GM12878 (cell line): ENCODE results near the gene SV2A.

ENCODE experiments used
- CTCF ChIP-seq, 3 experiments: IDR thresholded peaks in 2 of 3; conservative IDR thresholded peaks in 1 of 3; 2 replicates each; pipeline ENCODE4 v1.5.1; 2011; ENCODE audit warnings: low read depth in 3 of 3, low read length in 3 of 3, mild to moderate bottlenecking in 3 of 3, control low read depth in 2 of 3, moderate library complexity in 2 of 3, inconsistent platforms in 1 of 3, mixed read lengths in 1 of 3; ENCODE audit not compliant: control insufficient read depth in 2 of 3, insufficient read depth in 1 of 3; ENCODE audit errors: extremely low read depth in 1 of 3
- JUND ChIP-seq: IDR thresholded peaks from 2 replicates; pipeline ENCODE4 v1.6.1; 2012; ENCODE audit warnings: low read depth, mild to moderate bottlenecking, low read length, improper control_type of control experiment, moderate library complexity
- SMARCA5 ChIP-seq: fragments of 450-650 bp; IDR thresholded peaks from 2 replicates; pipeline ENCODE4 v1.6.1; 2017; ENCODE audit warnings: mild to moderate bottlenecking
- TCF12 ChIP-seq: IDR thresholded peaks from 2 replicates; pipeline ENCODE4 v1.6.1; 2011; ENCODE audit warnings: low read depth, mild to moderate bottlenecking, low read length
- TF ChIP-seq, protein P1 (sequence below): fragments of 450-650 bp; IDR thresholded peaks from 2 replicates; pipeline ENCODE4 v1.6.1; 2017; ENCODE audit warnings: mild to moderate bottlenecking, low read depth, inconsistent platforms; ENCODE audit not compliant: poor library complexity, severe bottlenecking

DNA sequence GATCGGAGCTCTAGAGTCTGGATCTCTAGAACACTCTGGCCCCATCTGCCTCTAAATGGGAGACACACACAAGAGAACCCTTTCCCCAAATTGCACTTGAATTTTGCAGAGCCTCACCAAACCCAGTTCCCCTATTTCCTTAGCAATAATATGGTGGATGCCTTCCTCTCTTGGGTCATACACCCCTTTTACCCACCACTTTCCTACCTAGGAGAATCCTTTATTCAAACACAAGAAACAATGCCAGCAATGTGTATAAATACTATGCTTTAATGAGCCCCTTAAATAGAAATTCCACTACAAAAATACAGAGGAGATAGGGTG is 10.7 kb upstream of the SV2A start:
- TF ChIP-seq, protein P1, sequence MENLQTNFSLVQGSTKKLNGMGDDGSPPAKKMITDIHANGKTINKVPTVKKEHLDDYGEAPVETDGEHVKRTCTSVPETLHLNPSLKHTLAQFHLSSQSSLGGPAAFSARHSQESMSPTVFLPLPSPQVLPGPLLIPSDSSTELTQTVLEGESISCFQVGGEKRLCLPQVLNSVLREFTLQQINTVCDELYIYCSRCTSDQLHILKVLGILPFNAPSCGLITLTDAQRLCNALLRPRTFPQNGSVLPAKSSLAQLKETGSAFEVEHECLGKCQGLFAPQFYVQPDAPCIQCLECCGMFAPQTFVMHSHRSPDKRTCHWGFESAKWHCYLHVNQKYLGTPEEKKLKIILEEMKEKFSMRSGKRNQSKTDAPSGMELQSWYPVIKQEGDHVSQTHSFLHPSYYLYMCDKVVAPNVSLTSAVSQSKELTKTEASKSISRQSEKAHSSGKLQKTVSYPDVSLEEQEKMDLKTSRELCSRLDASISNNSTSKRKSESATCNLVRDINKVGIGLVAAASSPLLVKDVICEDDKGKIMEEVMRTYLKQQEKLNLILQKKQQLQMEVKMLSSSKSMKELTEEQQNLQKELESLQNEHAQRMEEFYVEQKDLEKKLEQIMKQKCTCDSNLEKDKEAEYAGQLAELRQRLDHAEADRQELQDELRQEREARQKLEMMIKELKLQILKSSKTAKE = no peak
- TF ChIP-seq CTCF (IDR thresholded peaks at IDR 0.05 in 2 of 3, conservative IDR thresholded peaks at IDR 0.05 in 1 of 3; ENCODE audit: control insufficient read depth in 2 of 3, extremely low read depth in 1 of 3, insufficient read depth in 1 of 3, low read depth in 3 of 3, low read length in 3 of 3) = no peak
- TF ChIP-seq JUND = no peak
- no peak for TF ChIP-seq SMARCA5
- TF ChIP-seq TCF12 = no peak
